Peyer's patch (tissue), 4 donors: ENCODE data around the gene NRTN.

ENCODE experiments used
- POLR2A ChIP-seq, 2 donors: fragments of 450-650 bp; IDR thresholded peaks; one replicate each; pipeline ENCODE4 v1.5.1; 2017; ENCODE audit warnings: antibody characterized with exemption in 2 of 2, mild to moderate bottlenecking in 2 of 2, moderate library complexity in 2 of 2
- TF ChIP-seq, protein P1 (sequence below), 6 experiments: fragments of 450-650 bp in 4 of 6; fragments of 200-600 bp in 2 of 6; sonication (generic) in 1 of 6; IDR thresholded peaks; one replicate each; pipeline ENCODE4 v1.5.1; 2017 to 2019; ENCODE audit warnings: antibody characterized with exemption in 6 of 6, mild to moderate bottlenecking in 3 of 6, moderate library complexity in 1 of 6

DNA sequence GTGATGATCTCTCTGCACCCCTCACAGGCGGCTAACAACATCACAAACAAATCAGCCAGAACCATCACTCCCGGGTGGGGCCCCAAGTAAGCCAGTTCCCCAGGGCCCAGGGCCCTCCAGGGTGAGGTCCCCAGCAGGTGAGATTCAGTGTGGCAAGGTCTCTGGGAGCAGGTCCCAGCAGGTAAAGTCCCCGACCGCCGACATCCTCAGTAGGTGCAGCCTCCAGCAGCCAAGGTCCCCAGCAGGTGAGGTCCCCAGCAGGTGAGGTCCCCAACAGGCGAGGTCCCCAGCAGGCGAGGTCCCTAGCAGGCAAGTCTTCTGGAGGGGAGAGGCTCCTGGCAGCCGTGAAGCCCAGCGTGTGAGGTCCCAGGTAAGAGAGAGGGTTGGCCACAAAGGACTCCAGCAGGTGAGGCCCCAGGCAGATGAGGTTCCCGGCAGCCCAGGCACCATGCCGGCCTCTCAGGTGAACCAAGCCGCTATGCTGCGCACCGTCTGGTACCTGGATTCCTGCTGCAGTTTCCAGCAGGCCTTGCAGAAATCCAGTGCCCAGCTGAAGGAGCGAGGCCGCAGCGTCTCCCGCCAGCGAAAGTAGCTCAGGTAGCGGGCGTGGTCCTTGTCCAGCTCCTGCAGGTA is 38.5 kb downstream of the NRTN start:
- TF ChIP-seq, protein P1, sequence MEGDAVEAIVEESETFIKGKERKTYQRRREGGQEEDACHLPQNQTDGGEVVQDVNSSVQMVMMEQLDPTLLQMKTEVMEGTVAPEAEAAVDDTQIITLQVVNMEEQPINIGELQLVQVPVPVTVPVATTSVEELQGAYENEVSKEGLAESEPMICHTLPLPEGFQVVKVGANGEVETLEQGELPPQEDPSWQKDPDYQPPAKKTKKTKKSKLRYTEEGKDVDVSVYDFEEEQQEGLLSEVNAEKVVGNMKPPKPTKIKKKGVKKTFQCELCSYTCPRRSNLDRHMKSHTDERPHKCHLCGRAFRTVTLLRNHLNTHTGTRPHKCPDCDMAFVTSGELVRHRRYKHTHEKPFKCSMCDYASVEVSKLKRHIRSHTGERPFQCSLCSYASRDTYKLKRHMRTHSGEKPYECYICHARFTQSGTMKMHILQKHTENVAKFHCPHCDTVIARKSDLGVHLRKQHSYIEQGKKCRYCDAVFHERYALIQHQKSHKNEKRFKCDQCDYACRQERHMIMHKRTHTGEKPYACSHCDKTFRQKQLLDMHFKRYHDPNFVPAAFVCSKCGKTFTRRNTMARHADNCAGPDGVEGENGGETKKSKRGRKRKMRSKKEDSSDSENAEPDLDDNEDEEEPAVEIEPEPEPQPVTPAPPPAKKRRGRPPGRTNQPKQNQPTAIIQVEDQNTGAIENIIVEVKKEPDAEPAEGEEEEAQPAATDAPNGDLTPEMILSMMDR (IDR thresholded peaks at IDR 0.05): no peak
- TF ChIP-seq POLR2A (IDR thresholded peaks at IDR 0.05): no peak
